Activated CD8-positive, alpha-beta memory T cell treated with anti-CD3 and anti-CD28 coated beads, Interleukin-2, amount 50 U/mL, for 24 hours (primary cell): ENCODE data around the gene MEA1.

ENCODE experiments used
- DNase-seq: peaks from one replicate; pipeline ENCODE4 v3.0.0-alpha.2; 2020; ENCODE audit errors: extremely low read depth

Gene MEA1

DNA sequence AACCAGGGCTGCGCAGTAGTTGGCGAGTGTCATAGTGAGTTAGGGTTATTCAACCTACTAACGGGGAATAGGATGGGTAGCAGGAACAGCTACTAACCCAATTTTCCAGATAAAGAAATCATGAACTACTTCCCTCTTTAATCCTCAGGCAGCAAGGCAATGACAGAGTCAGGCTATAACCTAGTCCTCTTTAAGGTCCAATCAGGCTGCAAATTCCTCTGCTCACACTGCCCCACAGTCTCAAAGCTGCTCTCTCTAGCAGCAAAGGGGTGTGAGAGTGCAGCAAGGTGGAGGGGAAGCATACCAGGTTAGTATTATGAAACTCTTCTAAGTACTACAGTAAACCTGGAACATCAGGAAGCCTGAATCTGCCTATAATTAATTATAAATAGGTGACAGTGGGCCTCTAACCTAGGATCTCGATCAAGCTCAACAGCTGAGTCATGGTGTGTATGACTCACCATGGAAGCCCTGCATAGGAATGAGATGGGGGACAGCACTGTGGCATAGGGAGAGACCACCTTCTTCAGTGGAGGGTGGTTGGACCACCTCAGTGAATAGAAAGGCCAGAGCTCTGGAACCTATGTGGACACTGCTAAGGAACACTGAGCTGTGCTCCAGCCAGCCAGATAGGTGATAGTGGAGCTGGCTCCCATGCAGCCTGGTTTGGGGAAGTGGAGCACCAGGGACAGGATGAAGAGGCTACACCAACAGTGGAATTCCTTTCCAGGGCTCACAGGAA is 42.7 kb downstream of the MEA1 start:
- no peak for DNase-seq

DNA sequence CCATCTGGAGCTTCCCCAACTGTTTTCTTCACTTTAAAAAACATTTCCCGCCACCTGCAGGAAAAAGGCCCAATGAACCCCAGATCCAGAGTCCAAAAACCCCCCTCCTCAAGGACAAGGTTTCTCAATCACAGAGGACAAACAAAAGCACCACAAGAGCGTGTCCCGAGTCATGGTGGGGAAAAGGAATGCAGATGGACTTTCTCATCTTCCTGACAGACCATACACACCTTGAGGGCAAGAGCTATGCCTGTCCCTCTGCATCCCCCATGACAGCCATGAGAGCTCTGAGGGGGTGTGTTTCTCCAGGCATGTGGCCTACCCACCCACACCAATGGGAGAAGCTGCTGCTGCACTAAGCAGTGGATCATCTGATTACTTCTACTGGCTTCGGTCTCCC is 43.8 kb downstream of the MEA1 start:
- DNase-seq, result no peak

DNA sequence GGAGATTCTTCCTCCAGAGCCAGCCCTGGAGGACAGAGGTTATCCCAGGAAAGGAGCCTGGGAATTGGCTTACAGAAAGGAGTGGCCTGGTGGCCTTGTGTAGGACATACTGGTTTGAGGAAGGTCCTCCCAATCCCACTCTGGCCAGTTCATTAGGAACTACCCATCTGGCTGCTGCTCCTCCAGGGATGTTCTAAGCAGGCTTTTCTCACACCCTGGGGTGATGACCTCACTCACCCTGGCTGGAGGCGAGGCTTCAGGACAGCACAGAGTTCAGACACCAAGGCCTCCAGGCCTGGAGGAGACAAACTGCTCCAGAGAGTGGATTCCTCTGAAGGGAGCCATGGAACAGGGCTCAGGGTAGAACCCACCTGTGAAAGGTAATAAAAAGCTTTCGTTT is 44.3 kb downstream of the MEA1 start:
- DNase-seq, result no peak

DNA sequence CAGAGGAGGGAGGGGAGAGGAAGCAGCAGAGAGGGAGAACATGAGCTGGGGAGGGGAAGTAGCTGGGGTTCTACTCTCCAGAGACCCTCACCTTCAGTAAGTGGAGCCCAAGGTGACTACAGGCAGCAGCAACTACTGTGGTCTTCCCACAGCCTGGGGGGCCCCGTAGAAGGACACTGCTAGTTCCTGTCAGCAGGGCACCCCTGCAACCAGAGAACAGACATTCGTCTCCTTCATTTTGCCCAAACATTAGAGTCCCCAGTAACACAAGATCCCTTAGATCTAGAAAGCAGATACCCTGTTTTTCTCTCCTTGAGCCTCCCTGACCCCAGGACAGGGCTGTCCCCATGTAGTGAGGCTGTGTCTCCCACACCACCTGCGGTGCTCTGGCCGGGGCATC is 45.0 kb downstream of the MEA1 start:
- DNase-seq, result no peak

DNA sequence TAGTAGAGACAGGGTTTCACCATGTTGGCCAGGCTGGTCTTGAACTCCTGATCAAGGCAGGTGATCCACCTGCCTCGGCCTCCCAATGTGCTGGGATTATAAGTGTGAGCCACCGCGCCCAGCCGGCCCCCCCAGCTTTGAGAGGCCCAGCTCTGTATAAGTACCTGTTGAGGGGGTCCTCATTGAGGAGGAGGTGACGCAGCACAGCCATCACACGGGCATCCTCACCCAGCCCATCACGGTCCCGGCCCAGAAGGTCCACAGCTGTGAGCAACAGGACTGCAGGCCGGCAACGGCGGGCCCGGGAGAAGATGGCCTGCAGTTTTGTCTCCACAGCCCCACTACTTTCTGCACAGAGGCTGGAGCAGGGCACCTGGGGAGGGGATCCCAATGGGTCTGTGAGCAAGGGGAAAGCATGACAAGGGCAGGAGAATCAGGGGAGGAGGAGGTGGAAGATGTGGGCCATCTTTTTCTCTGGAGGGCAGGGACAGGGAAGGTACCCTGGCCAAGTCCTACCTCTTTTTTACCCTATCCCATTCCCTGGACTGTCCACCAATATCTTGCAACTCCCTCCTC is 45.5 kb downstream of the MEA1 start:
- no peak for DNase-seq

DNA sequence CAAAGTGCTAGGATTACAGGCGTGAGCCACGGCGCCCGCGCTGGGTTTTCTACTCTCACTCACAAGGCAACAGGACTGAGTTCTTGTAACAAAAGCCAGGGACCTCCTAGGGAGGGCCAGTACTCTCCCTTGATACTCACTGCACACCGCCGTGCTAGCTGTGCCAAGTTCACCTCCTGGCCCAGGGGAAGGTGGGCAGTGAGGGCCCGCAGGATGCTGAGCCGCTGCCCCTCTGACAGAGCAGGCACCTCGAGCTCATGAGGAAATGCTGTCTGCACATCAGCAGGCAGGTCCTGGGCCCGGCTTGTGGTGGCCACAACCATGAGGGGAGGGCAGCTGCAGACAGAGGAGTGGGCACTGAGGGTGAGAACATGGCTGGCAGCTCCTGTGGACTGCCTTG is 46.5 kb downstream of the MEA1 start:
- no peak for DNase-seq

DNA sequence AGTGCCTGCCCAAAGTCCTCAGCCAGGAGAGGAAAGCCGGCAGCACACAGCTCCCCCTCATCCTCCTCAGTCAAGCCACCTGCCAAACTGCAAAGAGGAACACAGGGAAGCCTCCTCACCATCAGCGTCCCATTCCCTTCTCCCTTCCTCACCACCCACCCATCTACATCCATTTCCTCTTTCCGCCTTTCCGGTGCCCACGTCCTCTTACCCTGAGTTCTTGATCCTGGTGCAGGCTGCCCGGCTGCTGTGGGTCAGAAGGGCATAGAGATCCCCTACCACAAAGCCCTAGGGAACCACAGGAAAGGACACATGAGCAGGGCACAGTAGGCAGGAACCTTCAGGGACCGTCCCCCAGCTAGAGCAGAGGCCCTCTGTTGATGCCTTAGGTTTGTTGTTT is 47.2 kb downstream of the MEA1 start:
- no peak for DNase-seq

DNA sequence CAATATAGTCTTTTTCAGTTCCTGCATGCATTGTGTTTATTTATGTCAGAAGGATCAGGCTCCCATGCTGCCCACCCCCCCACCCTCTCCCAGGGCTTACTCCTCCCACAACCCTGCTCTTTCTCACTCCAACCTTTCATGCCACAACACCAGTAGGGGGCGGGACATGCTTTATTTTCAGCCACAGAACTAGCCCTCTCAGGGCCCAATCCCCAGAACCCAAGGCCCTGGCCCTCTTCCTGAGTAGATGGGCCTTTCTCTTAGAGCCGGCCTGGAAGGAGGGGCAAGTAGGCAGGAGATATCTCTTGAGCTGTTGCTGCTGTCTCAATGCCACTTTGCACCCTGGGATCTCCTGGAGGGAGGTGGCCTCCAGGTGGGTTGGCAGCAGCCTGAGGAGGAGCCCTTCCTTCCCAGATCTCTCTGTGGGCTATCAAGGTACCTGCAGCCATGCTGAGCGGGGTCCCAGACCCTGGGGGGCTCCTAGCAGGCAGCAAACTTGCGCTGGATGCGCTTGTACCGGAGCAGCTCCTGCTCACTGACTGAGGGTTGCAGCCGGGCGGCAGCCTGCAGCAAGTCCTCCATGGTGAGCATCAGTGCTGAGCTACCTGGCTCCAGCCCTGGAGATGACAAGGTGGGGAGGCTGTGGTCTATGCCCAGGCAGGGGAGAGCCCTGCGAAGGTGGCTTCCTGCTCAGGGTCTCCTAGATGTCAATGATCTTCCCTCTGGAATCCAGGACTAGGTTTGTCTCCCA is 49.7 kb downstream of the MEA1 start:
- no peak for DNase-seq

DNA sequence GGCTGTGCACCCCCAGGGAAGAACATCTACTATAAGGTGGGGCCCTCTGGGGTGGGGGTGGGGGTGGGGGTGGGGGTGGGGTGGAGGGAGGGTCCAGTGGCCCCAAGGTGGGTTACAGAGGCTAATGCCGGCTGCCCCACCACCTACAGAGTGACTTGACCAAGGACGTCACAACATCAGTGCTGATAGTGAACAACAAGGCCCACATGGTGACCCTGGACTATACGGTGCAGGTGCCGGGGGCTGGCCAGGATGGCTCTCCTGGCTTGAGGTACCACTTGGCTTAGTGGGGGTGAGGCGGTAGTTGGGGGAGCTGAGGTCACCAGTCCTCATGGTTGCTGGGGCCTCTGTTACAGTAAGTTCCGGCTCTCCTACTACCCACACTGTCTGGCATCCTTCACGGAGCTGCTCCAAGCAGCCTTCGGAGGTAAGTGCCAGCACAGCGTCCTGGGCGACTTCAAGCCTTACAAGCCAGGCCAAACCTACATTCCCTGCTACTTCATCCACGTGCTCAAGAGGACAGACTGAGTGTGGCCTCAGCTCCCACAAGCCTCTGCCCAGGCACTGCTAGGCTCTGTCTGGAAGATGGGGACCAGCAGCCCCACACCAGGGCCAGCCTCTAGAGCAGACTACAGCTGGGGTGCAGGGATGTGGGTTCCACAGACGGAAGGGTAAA is 50.4 kb downstream of the MEA1 start:
- no peak for DNase-seq

DNA sequence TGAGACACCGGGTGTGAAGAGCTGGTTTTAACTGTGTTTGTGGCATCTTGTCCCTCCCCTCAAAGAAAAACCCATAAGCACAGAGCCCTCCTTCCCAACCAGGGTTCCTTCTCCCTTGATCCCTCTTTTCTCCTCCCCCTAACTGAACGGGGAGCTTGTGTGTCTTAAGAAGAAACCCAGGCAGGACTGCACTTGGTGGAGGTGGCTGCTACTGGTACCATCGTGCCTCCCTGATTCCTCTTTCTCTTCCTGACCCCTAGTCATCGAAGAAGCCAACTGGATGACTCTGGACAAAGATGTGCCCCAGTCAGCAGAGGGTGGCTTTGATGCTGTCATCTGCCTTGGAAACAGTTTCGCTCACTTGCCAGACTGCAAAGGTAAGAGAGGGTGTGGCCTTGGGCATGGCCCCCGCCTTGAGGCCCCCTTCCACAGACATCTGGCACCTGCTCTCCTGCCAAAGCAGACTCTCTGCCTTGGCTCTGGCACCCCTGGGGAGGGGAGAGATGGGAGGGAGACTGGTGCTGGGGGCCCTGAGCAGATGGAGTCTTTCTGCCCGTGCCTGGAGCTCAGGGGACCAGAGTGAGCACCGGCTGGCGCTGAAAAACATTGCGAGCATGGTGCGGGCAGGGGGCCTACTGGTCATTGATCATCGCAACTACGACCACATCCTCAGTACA is 51.1 kb downstream of the MEA1 start:
- no peak for DNase-seq

DNA sequence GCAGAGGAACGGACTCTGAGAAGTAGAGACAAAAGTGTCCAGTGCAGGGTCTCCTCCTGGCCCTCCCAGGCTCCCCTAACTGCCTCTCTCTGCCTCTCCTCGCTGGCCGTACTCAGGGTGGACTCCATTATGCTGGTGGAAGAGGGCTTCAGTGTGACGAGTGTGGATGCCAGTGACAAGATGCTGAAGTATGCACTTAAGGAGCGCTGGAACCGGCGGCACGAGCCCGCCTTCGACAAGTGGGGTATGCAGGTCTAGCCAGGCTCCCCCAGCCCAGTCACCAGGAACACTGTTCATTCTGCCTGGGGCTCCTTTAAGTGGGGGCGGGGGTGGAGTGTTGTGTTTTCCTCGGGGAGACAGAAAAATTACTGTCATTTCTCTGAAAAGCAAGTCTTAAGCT is 51.6 kb downstream of the MEA1 start:
- DNase-seq, result no peak
